GM18873 (cell line): ENCODE results near the gene ZNF333.
"Not testable (repeated sequence)": the region's sequence is repeated elsewhere in the genome, so short reads cannot be mapped to it uniquely, and the experiment has no call there.

Source experiments
- ATAC-seq: cut with Tn5 transposase; IDR thresholded peaks from one replicate; pipeline ENCODE4 v1.9.1; 2021; ENCODE audit warnings: mild to moderate bottlenecking, moderate library complexity, moderate number of reproducible peaks; ENCODE audit not compliant: unreplicated experiment, low FRiP score

ZNF333 gene

DNA sequence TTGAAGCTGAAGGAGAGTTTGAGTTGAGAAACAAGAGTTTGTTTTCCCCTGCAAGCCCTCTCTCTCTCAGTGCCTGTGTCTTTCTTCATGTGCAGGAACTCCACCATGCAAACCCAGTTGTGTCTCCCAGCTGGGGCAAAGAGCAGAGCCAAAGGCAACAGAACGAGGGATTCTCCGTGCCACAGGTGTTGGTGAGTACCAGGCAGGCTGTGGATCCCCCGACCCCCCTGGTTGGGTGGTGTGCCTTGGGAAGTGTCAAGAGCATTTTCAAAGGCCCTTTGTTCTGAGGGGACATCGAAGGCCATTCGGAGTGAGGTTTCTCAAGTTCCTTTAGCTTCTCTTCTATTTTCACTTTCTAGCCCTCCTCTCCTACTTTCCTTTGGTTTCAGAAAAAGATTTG, 5.6 kb downstream of the ZNF333 start:
- ATAC-seq, result no peak

DNA sequence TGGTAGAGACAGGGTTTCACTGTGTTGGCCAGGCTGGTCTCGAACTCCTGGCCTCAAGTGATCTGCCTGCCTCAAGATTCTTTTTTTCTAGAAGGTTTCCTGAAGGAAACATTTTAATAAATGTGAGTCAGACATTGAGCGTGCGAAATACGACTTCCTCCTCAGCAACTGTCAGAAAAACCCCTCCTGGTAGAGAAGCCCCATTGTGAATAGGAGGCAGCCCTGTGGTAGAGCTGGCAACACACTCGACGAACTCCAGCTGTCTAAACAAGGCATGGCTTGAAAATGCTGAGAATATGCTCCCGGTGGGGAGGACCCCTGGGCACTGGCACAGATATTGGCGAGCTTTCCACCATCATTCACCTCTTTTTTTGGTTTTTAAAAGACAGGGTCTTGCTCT, 9.8 kb downstream of the ZNF333 start:
- no peak for ATAC-seq

DNA sequence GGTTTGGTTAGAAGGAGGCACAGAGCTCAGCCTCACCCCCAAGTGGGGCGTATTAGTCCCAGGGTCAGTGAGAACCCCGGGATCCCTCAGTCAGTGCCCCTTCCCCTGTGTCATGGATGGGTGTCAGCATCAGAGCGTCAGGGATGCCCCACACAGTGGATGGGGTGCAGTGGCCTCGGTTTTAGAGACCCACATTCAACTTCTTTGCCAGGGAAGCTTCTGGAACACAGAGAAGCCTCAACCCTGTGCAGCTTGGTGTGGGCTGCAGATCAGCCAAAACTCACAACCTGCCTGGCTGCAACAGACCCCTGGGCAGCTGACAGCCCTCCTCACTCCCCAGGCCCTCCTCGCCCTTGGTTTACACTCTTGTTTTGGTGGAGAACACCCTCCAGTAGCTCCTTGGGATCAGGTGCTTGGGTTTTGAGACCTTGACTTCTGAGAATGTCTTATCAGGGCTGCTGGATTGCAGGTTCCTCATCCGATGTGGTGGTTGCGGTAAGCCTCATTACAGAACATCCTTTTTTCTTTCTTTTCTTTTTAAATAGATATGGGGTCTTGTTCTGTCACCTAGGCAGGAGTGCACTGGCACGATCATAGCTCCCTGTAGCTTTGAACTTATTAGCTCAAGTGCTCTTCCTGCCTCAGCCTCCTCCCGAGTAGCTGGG, 11.0 kb downstream of the ZNF333 start:
- ATAC-seq, result no peak

DNA sequence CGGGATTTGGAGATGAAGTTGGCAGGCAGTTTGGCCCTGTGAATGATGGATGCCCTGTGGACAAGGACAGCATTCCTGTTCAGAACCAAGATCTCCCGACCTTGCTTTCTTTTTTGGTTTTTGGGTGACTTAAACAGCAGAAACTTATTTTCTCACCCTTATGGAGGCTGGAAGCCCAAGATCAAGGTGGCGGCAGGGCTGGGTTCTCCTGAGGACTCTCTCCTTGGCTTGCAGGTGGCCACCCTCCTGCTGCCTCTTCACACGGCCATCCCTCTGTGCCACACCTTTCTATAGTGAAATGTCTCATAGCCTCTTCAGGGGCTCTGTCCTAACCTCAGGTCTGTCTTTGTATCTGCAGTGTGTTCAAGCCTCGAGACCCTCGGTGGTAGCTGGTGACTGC, 14.0 kb downstream of the ZNF333 start:
- no peak for ATAC-seq

DNA sequence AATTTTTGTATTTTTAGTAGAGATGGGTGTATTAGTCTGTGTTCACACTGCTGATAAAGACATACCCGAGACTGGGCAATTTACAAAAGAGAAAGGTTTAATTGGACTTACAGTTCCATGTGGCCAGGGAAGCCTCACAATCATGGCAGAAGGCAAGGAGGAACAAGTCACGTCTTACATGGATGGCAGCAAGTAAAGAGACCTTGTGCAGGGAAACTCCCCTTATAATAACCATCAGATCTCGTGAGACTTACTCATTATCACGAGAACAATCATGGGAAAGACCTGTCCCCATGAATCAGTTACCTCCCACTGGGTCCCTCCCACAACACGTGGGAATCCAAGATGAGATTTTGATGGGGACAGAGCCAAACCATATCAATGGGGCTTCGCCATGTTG, 14.6 kb downstream of the ZNF333 start:
- ATAC-seq, result no peak

DNA sequence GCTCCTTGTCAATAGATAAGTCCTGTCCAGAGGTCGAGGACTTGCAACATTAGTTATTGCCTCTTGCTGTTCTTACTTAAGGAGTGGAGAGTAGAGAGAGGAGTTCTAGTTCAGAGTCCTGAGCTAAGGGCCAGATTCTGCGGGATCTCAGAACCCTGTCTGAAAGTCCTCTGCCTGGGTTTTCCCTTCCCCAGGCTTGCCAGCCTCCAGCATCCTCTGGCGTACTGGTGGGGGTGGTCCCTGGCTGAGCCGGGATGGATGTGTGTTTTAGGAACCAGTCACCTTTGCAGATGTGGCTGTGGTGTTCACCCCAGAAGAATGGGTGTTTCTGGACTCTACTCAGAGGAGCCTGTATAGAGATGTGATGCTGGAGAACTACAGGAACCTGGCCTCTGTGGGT, 26.0 kb downstream of the ZNF333 start:
- no peak for ATAC-seq

DNA sequence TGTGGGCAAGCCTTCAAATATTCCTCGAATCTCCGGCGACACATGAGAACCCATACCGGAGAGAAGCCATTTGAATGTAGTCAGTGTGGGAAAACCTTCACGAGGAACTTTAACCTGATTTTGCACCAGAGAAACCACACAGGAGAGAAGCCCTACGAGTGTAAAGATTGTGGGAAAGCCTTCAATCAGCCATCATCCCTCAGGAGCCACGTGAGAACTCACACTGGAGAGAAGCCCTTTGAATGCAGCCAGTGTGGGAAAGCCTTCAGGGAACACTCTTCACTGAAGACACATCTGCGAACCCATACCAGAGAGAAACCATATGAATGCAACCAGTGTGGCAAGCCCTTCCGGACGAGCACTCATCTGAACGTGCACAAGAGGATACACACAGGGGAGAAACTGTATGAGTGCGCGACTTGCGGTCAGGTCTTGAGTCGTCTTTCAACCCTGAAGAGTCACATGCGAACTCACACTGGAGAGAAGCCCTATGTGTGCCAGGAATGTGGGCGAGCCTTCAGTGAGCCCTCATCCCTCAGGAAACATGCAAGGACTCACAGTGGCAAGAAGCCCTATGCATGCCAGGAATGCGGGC, 28.8 kb downstream of the ZNF333 start:
- no peak for ATAC-seq

DNA sequence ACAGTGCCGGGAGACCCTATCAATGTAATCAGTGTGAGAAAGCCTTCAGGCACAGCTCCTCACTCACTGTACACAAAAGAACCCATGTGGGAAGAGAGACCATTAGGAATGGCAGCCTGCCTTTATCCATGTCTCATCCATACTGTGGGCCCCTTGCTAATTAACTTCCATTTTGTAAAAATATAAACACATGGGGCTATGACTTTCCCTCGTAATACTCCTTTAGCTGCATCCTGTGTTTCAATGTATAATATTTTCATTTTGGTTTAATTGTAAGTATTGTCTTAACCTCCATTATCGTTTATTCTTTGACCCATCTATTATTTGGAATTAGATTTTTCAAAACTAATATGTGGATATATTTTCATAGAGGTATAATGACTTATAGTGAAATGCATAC, 29.3 kb downstream of the ZNF333 start:
- ATAC-seq, result no peak

DNA sequence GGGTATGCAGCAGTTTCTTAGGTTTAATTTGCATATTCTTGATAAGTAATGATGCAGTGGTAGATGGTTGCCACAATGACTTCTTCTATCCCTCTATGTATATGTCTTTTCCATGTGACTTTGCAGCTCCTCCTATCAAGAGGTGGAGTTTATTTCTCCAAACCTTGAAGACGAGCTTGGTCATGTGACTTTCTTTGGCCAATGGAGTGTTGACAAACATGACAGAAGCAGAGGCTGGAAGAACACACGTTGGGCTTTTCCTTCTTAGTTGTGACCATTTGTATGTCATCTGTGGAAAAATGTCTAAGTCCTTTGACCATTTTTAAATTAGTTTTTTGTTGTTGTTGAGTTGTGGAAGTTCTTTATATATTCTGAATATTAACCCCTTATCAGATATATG, 32.3 kb downstream of the ZNF333 start:
- ATAC-seq, result no peak

DNA sequence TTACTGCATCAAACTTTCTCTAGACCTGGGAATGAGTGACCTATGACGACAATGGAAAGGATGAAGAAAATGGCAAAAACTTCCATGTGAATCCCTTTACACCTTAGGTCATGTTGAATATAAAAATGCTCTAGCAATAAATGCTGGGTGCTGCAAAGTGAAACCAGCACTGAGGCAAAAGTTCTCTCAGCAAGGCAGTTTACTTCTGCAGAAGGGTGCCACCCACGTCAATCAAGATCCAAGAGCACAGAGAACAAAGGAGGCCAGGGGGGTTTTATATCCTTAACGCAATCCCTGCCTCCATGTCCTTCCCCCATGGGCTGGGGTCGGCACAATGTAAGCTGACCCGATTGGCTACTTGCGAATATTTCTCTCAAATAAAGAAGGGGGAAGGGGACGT, 38.7 kb downstream of the ZNF333 start:
- ATAC-seq, result no peak

DNA sequence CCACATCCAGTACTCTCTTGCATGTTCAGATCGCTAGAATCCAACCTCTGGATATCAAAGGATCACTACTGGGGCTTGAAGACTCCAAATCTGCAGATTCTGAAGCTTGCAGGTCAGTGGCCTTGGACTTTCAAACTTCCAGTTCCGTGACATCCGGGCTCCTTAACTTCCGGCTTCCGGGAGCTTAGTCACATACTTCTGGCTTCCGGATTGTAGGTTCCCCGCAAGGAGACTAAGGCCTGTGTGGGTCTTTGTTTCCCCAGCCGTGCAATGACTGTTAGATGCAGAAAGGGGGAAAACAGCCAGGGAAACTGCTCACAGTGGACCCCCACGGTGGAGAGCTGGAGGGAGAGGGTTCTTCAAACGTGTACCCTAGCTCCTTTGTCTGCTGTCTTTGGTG, 41.4 kb downstream of the ZNF333 start:
- ATAC-seq, result no peak

DNA sequence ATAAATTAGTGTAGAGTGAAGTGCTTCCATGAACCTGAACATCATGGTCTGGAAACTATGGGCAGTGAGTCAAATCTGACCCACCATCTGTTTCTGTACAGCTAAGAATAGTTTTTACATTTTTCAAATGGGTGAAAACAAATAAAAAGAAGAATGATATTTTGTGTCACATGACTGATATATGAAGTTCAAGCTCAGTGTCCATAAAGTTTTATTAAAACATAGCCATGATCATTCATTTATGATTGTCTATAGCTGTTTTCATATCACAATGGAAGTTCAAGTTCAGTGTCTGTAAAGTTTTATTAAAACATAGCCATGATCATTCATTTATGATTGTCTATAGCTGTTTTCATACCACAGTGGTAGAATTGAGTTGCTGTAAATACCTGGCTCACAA, 42.7 kb downstream of the ZNF333 start:
- ATAC-seq, result no peak

DNA sequence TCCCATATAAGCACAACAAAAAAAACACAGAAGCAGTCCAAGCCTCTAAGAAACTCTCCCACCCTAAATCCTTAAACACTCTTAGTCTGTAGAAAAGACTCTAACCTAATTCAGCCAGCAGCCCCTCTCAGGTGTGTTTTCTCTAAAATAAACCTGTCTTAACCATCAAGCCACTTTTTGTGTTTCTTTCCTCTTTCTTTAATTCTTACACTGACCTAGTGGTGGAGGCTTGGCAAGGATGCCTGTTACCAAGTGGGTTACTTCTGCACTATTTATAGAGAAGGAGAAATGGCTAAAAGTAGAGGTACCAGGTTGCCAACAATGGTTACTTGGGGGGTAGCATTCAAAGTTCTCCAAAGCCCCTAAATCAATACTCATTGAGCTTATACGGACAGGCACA, 43.7 kb downstream of the ZNF333 start:
- no peak for ATAC-seq

DNA sequence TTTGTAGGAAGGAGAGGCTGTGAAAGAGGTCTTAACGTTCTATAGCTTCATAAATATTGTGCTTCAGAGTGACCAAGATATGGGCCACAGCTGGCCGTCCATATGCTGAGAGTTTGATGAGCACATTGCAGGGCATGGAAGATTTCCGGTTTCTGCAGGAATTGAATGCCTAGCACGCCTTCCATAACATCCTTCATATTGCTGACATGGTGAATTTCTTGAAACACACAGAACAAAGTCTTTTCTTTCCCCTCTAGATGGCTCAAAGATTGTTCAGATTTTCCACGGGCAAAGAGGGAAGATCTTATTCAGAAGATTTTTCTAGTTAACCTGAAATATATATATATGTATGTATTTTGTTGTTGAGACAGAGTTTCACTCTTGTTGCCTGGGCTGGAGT, 46.1 kb downstream of the ZNF333 start:
- ATAC-seq, result no peak

DNA sequence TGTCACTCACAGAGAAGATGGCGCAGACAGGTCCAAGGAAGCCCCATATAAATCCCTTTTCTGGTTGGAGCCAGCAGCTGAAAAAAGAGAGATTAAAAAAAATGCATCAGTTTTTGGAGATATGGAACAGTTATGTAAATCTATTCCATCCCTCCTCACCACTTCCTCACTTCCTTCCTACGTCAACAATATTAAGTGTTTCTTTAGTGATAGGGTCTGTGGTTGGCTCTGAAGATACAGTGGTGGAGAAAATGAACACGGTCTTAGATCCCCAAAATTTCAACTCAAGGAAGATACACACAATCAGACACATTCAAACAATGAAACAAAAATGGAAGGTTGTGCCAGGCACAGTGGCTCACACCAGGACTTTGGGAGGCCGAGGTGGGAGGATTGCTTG, 57.0 kb downstream of the ZNF333 start:
- no peak for ATAC-seq

DNA sequence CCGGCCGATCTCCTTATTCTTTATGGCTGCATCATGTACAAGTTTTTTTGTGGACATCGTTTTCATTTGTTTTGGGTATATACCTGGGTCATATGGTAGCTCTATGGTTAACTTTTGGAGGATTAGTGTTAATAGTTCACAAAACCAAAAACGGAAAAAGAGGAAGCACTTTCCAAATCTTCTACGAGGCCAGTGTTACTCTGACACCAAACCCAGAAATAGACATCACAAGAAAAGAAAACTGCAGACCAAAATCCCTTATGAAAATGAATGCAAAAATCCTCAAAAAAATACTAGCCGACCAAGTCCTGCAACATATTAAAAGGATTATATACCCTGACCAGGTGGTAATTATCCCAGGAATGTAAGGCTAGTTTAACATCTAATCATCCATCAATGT, 58.8 kb downstream of the ZNF333 start:
- no peak for ATAC-seq

DNA sequence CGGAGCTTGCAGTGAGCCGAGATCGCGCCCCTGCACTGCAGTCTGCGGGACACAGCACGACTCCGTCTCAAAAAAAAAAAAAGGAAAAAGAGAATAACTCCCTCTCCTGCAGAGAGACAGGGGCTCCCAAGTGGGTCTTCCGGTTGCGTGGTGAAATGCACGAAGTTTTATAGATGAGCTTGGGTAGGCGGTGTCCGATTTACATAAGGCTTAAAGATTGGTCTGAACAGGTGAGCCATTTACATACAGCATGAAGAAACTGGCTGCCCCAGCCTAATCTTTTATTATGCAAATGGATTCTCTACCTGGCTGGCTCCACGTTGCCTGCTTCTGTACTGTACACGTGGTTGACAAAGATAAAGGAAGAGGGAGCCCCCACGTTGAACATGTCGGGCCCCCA, 69.0 kb downstream of the ZNF333 start:
- no peak for ATAC-seq

DNA sequence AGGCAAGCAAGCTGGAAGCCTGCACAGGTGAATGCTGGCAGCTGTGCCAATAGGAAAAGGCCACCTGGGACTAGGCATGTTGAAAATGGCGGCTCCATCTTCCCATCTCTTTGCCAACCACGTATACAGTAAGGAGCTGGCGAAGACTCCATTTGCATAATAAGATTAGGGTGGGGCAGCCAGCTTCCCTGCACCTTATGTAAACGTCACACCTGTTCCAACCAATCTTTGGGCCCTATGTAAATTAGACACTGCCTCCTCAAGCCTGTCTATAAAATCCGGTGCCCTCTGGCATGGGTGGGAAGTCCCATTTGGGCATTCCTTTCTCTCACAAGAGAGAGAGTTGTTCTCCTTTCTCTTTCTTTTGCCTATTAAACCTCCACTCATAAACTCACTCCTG, 71.8 kb downstream of the ZNF333 start:
- ATAC-seq, result no peak

DNA sequence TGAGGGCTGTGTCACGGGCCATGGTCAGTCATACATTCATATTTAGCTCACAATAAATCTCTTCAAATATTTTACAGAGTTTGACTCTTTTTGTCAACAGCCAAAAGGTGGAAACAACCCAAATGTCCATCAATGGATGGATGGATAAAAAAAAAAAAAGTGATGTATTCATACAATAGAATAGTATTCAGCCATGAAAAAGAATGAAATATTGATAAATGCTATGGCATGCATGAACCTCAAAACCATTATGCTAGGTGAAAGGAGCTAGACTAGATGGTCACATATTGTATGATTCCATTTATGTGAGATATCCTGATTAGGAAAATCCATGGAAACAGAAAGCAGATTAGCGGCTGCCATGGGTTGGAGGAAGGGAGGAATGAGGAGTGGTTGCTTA, 72.3 kb downstream of the ZNF333 start:
- ATAC-seq, result no peak

DNA sequence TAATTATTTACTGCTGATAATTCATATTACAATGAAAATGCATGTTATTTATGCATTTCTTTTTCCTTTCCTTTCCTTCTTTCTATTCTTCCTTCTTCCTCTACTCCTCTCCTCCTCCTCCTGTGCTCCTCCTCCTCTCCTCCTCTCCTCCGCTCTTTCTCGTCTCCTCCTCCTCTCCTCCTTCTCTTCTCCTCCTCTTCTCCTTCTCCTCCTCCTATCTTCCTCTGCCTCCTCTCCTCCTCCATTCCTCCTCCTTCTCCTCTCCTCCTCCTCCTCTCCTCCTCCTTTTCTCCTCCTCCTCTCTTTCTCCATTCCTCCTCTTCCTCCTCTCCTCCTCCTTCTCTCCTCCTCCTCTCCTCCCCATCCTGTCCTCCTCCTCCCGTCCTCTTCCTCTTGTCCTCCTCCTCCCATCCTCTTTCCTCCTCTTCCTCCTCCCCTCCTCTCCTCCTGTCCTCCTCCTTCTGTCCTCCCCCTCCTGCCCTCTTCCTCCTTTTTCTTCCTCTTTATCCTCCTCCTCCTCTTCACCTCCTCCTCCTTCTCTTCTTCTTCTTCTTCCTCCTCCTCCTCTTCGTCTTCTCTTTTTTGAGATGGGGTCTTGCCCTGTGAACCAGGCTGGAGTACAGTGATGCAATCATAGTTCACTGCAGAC, 73.8 kb downstream of the ZNF333 start:
- no peak for ATAC-seq

DNA sequence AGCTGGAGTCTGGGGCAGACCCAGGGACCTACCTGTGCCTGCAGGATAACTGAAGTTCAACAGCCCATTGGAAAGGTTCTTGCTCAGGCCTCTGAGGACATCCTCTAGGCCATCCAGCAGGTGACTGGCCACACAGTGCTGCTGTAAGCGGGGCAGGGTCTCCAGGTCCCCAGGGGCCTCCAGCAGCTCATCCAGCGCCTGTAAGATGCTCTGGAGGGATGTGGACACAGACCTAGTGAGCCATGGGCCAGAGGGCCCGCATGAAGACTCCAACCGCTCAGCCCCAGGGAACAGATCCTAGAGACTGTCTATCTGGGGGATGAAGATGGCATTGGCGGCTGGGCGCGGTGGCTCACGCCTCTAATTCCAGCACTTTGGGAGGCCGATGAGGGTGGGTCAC, 74.6 kb downstream of the ZNF333 start:
- ATAC-seq, result no peak

DNA sequence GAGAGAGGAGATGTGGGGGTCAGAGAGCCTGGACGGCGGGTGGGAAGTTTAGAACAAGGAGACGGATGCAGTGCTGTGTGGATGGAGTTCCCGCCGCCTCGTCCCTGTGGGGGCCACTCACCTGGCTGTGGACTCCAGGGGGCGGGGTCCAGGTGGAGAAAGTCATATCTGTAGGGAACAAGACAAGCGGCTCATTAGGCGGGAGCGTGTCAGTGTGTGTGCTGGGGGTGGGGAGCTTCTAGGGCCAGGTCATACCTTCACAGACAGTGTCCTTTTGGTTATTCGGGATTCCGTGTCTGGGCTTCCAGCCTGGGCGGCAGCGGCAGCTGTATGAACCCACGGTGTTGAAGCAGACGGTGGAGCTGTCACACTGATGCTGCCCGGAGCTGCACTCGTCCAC, 75.6 kb downstream of the ZNF333 start:
- not testable (repeated sequence) for ATAC-seq
